GM23338 (cell line): ENCODE data around the gene TUBB1. TPM values are rescaled to one million over a fixed set of nuclear protein-coding genes. Genes with fewer than 3 reads are reported as not detected.
A peak's percentile ranks its signal among the peaks of the same experiment; 100 is the strongest.

ENCODE experiments used
- ATAC-seq: fragments of 200-7000 bp; cut with Tn5 transposase; 3 replicates; pipeline ENCODE4 v1.9.1; 2020
- DNase-seq: peaks from one replicate; pipeline ENCODE4 v3.0.0-alpha.2; 2015; ENCODE audit warnings: low spot score
- H2AFZ ChIP-seq: fragments of 200-600 bp; sonication (generic); 2 replicates; pipeline ENCODE4 v1.8.0; 2016; ENCODE audit warnings: antibody characterized with exemption, mild to moderate bottlenecking, moderate library complexity
- H3F3A ChIP-seq: fragments of 200-600 bp; sonication (generic); replicated peaks from 2 replicates; pipeline ENCODE4 v1.8.0; 2017; ENCODE audit warnings: antibody characterized with exemption, mixed run types, low read depth
- H3K27ac ChIP-seq: fragments of 200-600 bp; sonication (generic); 2 replicates; pipeline ENCODE4 v1.6.1; 2016; ENCODE audit warnings: low read depth
- H3K27me3 ChIP-seq: fragments of 200-600 bp; sonication (generic); 2 replicates; pipeline ENCODE4 v1.8.0; 2016; ENCODE audit warnings: mild to moderate bottlenecking, mixed run types, moderate library complexity; ENCODE audit not compliant: insufficient read depth
- H3K36me3 ChIP-seq: fragments of 200-600 bp; sonication (generic); 2 replicates; pipeline ENCODE4 v1.8.0; 2016; ENCODE audit warnings: mild to moderate bottlenecking; ENCODE audit not compliant: insufficient read depth
- H3K4me1 ChIP-seq: fragments of 200-600 bp; sonication (generic); 2 replicates; pipeline ENCODE4 v1.8.0; 2016; ENCODE audit warnings: mild to moderate bottlenecking, moderate library complexity; ENCODE audit not compliant: insufficient read depth
- H3K4me2 ChIP-seq: fragments of 200-600 bp; sonication (generic); 2 replicates; pipeline ENCODE4 v1.7.1; 2017; ENCODE audit warnings: mixed run types
- H3K4me3 ChIP-seq: fragments of 200-600 bp; sonication (generic); 2 replicates; pipeline ENCODE4 v1.6.1; 2016; ENCODE audit warnings: mixed run types
- H3K79me2 ChIP-seq: fragments of 200-600 bp; sonication (generic); replicated peaks from 2 replicates; pipeline ENCODE4 v1.8.0; 2017; ENCODE audit warnings: mild to moderate bottlenecking; ENCODE audit not compliant: insufficient read depth
- H3K9me2 ChIP-seq: fragments of 200-600 bp; sonication (generic); 2 replicates; pipeline ENCODE4 v1.8.0; 2017; ENCODE audit not compliant: insufficient read depth
- H4K20me1 ChIP-seq: fragments of 200-600 bp; sonication (generic); replicated peaks from 2 replicates; pipeline ENCODE4 v1.8.0; 2017; ENCODE audit warnings: mild to moderate bottlenecking; ENCODE audit not compliant: insufficient read depth
- H3K27ac Mint-ChIP-seq: 2 replicates; pipeline ENCODE4 v1.8.0; 2020; ENCODE audit warnings: inconsistent platforms, mild to moderate bottlenecking, moderate library complexity, mixed read lengths
- H3K27me3 Mint-ChIP-seq: 3 replicates; pipeline ENCODE4 v1.8.0; 2022; ENCODE audit warnings: low read depth, mild to moderate bottlenecking, moderate library complexity, mixed read lengths, inconsistent platforms; ENCODE audit not compliant: insufficient read depth, poor library complexity
- H3K36me3 Mint-ChIP-seq: 3 replicates; pipeline ENCODE4 v1.8.0; 2021; ENCODE audit warnings: low read depth, mild to moderate bottlenecking, inconsistent platforms, moderate library complexity, mixed read lengths
- H3K4me1 Mint-ChIP-seq: 3 replicates; pipeline ENCODE4 v1.8.0; 2020; ENCODE audit warnings: mild to moderate bottlenecking, inconsistent platforms, mixed read lengths
- H3K4me3 Mint-ChIP-seq: 3 replicates; pipeline ENCODE4 v1.8.0; 2021; ENCODE audit warnings: moderate library complexity, mild to moderate bottlenecking, inconsistent platforms, mixed read lengths
- H3K9me3 Mint-ChIP-seq: 3 replicates; pipeline ENCODE4 v1.8.0; 2020; ENCODE audit warnings: moderate library complexity, mild to moderate bottlenecking, inconsistent platforms, mixed read lengths
- CREB1 ChIP-seq: fragments of 250-450 bp; sonication (Bioruptor Pico); IDR thresholded peaks from 2 replicates; pipeline ENCODE4 v1.5.0; 2020; ENCODE audit warnings: low read depth, mild to moderate bottlenecking, moderate library complexity
- EZH2 ChIP-seq: fragments of 200-600 bp; sonication (generic); IDR thresholded peaks from one replicate; pipeline ENCODE4 v1.8.0; 2017; ENCODE audit warnings: antibody characterized with exemption, mild to moderate bottlenecking, low read depth; ENCODE audit not compliant: unreplicated experiment
- EZH2phosphoT487 ChIP-seq: fragments of 200-600 bp; sonication (generic); IDR thresholded peaks from one replicate; pipeline ENCODE4 v1.8.1; 2018; ENCODE audit warnings: antibody characterized with exemption; ENCODE audit not compliant: unreplicated experiment
- JUNB ChIP-seq: IDR thresholded peaks from one replicate; pipeline ENCODE4 v1.6.1; 2016; ENCODE audit warnings: antibody characterized with exemption; ENCODE audit not compliant: unreplicated experiment
- NANOG ChIP-seq: IDR thresholded peaks from 2 replicates; pipeline ENCODE4 v1.6.1; 2016; ENCODE audit warnings: antibody characterized with exemption, borderline replicate concordance
- POLR2AphosphoS5 ChIP-seq: IDR thresholded peaks from 2 replicates; pipeline ENCODE4 v1.6.1; 2016; ENCODE audit warnings: antibody characterized with exemption, low read depth
- STAT1 ChIP-seq: IDR thresholded peaks from one replicate; pipeline ENCODE4 v1.6.1; 2016; ENCODE audit warnings: antibody characterized with exemption; ENCODE audit not compliant: unreplicated experiment
- ZNF114 ChIP-seq: fragments of 250-450 bp; sonication (Bioruptor Pico); IDR thresholded peaks from 2 replicates; pipeline ENCODE4 v1.5.0; 2020; ENCODE audit warnings: mild to moderate bottlenecking, moderate library complexity
- ZNF331 ChIP-seq: fragments of 250-450 bp; sonication (Bioruptor Pico); IDR thresholded peaks from 2 replicates; pipeline ENCODE4 v1.5.0; 2020; ENCODE audit warnings: low read depth, mild to moderate bottlenecking, moderate library complexity
- polyA plus RNA-seq: library from polyadenylated mRNA; unstranded; fragments of >200 nt; fragmentation: Nextera tagmentation; extraction: Ambion mirVana; gene quantifications from 2 replicates; pipeline ENCODE4 v1.2.1, GENCODE V29; 2016
- total RNA-seq: library from RNA; depleted of rRNA; stranded (reverse); fragments of >200 nt; shearing (Covaris generic); gene quantifications from 2 replicates; pipeline ENCODE4 v1.2.3, GENCODE V29; 2014
- TF ChIP-seq, protein P1 (sequence below): IDR thresholded peaks from 2 replicates; pipeline ENCODE4 v1.6.1; 2016; ENCODE audit warnings: antibody characterized with exemption
- TF ChIP-seq, protein P2 (sequence below), 2 experiments: fragments of 200-600 bp in 1 of 2; sonication (generic) in 1 of 2; conservative IDR thresholded peaks; 2 replicates each; pipeline versions ENCODE4 v1.5.1 to v1.6.1; 2016 to 2017; ENCODE audit warnings: antibody characterized with exemption in 2 of 2, low read depth in 2 of 2, mild to moderate bottlenecking in 2 of 2, moderate library complexity in 1 of 2
- TF ChIP-seq, protein P3 (sequence below): IDR thresholded peaks from one replicate; pipeline ENCODE4 v1.6.1; 2018; ENCODE audit warnings: antibody characterized with exemption; ENCODE audit not compliant: unreplicated experiment
- TF ChIP-seq, protein P4 (sequence below): fragments of 250-450 bp; sonication (Bioruptor Pico); IDR thresholded peaks from 2 replicates; pipeline ENCODE4 v1.5.0; 2020; ENCODE audit warnings: mild to moderate bottlenecking, moderate library complexity

TUBB1 gene
- total and polyA plus RNA-seq, 2 experiments from 2014 or later = not detected

DNA sequence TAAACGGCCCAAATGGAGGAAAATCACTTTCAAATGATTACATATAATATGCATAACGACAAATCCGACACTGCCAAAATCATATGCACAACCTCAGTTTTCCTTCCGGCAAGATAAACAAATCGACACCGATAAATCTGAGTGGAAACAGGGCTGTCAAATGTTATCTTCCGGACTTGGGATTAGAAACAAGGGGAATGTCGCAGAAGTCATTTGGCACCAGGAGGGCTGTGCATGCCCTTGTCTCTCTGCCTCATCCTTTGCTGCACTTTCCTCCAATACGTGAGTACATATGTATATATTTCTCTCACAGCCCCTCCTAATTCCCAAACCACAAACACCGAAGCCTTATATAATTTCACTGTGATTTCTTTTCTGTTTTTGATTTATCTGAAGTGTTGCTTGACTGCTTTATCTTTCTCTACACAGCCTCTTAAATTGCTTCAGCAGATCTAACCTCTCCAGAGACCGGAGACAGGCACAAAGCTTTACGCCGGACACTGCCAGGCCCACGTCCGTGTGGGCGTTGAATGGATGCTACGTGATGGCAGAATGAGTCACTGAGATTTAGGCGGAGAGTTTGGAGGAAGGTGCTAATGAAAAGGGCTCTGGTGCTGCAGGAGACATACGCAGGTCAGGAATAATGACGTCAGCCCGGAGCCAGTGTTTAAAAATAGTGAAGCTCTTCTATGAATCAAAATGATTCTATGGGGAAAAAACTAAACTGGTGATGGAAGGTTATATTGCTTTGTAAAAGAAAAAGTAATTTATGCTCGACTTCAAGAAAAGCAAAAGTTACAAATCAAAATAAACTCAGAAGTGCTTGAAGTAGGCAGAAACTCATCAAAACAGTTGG lies 44.4 kb downstream of the TUBB1 start:
- Histone ChIP-seq H3K36me3 (no peaks in the 10 kb centered on the region), H3K79me2 (no peaks in the 10 kb centered on the region), H3K4me3 (no peak overlapping the region), H2AFZ (peak overlapping the region; percentile 93), H3K9me2 (no peaks in the 10 kb centered on the region), H4K20me1 (no peaks in the 10 kb centered on the region), H3K4me2 (no peak overlapping the region), H3K4me1 (no peaks in the 10 kb centered on the region), H3K27me3 (no peaks in the 10 kb centered on the region), H3F3A (no peaks in the 10 kb centered on the region), H3K27ac (no peak overlapping the region)
- Mint-ChIP-seq H3K36me3 (no peaks in the 10 kb centered on the region), H3K27me3 (peaks cover 4% of the 10 kb centered on the region), H3K27ac (no peak overlapping the region), H3K4me3 (no peak overlapping the region), H3K4me1 (peaks cover 4% of the 10 kb centered on the region; the same call in 1 of the 3 replicates), H3K9me3 (peaks cover 3% of the 10 kb centered on the region; the same call in 1 of the 3 replicates)
- ATAC-seq (no peak), DNase-seq (no peak)
- TF ChIP-seq JUNB (no peak), CREB1 (CRISPR knock-in tag) (no peak), EZH2phosphoT487 (no peak), POLR2AphosphoS5 (no peak), ZNF331 (CRISPR knock-in tag) (no peak), NANOG (no peak), STAT1 (no peak), ZNF114 (CRISPR knock-in tag) (no peak), EZH2 (no peak)
- TF ChIP-seq, protein P1, sequence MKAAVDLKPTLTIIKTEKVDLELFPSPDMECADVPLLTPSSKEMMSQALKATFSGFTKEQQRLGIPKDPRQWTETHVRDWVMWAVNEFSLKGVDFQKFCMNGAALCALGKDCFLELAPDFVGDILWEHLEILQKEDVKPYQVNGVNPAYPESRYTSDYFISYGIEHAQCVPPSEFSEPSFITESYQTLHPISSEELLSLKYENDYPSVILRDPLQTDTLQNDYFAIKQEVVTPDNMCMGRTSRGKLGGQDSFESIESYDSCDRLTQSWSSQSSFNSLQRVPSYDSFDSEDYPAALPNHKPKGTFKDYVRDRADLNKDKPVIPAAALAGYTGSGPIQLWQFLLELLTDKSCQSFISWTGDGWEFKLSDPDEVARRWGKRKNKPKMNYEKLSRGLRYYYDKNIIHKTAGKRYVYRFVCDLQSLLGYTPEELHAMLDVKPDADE = no peak
- TF ChIP-seq, protein P2, sequence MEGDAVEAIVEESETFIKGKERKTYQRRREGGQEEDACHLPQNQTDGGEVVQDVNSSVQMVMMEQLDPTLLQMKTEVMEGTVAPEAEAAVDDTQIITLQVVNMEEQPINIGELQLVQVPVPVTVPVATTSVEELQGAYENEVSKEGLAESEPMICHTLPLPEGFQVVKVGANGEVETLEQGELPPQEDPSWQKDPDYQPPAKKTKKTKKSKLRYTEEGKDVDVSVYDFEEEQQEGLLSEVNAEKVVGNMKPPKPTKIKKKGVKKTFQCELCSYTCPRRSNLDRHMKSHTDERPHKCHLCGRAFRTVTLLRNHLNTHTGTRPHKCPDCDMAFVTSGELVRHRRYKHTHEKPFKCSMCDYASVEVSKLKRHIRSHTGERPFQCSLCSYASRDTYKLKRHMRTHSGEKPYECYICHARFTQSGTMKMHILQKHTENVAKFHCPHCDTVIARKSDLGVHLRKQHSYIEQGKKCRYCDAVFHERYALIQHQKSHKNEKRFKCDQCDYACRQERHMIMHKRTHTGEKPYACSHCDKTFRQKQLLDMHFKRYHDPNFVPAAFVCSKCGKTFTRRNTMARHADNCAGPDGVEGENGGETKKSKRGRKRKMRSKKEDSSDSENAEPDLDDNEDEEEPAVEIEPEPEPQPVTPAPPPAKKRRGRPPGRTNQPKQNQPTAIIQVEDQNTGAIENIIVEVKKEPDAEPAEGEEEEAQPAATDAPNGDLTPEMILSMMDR (conservative IDR thresholded peaks at IDR 0.05; ENCODE audit: low read depth in 2 of 2) = no peak
- TF ChIP-seq, protein P3, sequence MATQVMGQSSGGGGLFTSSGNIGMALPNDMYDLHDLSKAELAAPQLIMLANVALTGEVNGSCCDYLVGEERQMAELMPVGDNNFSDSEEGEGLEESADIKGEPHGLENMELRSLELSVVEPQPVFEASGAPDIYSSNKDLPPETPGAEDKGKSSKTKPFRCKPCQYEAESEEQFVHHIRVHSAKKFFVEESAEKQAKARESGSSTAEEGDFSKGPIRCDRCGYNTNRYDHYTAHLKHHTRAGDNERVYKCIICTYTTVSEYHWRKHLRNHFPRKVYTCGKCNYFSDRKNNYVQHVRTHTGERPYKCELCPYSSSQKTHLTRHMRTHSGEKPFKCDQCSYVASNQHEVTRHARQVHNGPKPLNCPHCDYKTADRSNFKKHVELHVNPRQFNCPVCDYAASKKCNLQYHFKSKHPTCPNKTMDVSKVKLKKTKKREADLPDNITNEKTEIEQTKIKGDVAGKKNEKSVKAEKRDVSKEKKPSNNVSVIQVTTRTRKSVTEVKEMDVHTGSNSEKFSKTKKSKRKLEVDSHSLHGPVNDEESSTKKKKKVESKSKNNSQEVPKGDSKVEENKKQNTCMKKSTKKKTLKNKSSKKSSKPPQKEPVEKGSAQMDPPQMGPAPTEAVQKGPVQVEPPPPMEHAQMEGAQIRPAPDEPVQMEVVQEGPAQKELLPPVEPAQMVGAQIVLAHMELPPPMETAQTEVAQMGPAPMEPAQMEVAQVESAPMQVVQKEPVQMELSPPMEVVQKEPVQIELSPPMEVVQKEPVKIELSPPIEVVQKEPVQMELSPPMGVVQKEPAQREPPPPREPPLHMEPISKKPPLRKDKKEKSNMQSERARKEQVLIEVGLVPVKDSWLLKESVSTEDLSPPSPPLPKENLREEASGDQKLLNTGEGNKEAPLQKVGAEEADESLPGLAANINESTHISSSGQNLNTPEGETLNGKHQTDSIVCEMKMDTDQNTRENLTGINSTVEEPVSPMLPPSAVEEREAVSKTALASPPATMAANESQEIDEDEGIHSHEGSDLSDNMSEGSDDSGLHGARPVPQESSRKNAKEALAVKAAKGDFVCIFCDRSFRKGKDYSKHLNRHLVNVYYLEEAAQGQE = no peak
- TF ChIP-seq, protein P4, sequence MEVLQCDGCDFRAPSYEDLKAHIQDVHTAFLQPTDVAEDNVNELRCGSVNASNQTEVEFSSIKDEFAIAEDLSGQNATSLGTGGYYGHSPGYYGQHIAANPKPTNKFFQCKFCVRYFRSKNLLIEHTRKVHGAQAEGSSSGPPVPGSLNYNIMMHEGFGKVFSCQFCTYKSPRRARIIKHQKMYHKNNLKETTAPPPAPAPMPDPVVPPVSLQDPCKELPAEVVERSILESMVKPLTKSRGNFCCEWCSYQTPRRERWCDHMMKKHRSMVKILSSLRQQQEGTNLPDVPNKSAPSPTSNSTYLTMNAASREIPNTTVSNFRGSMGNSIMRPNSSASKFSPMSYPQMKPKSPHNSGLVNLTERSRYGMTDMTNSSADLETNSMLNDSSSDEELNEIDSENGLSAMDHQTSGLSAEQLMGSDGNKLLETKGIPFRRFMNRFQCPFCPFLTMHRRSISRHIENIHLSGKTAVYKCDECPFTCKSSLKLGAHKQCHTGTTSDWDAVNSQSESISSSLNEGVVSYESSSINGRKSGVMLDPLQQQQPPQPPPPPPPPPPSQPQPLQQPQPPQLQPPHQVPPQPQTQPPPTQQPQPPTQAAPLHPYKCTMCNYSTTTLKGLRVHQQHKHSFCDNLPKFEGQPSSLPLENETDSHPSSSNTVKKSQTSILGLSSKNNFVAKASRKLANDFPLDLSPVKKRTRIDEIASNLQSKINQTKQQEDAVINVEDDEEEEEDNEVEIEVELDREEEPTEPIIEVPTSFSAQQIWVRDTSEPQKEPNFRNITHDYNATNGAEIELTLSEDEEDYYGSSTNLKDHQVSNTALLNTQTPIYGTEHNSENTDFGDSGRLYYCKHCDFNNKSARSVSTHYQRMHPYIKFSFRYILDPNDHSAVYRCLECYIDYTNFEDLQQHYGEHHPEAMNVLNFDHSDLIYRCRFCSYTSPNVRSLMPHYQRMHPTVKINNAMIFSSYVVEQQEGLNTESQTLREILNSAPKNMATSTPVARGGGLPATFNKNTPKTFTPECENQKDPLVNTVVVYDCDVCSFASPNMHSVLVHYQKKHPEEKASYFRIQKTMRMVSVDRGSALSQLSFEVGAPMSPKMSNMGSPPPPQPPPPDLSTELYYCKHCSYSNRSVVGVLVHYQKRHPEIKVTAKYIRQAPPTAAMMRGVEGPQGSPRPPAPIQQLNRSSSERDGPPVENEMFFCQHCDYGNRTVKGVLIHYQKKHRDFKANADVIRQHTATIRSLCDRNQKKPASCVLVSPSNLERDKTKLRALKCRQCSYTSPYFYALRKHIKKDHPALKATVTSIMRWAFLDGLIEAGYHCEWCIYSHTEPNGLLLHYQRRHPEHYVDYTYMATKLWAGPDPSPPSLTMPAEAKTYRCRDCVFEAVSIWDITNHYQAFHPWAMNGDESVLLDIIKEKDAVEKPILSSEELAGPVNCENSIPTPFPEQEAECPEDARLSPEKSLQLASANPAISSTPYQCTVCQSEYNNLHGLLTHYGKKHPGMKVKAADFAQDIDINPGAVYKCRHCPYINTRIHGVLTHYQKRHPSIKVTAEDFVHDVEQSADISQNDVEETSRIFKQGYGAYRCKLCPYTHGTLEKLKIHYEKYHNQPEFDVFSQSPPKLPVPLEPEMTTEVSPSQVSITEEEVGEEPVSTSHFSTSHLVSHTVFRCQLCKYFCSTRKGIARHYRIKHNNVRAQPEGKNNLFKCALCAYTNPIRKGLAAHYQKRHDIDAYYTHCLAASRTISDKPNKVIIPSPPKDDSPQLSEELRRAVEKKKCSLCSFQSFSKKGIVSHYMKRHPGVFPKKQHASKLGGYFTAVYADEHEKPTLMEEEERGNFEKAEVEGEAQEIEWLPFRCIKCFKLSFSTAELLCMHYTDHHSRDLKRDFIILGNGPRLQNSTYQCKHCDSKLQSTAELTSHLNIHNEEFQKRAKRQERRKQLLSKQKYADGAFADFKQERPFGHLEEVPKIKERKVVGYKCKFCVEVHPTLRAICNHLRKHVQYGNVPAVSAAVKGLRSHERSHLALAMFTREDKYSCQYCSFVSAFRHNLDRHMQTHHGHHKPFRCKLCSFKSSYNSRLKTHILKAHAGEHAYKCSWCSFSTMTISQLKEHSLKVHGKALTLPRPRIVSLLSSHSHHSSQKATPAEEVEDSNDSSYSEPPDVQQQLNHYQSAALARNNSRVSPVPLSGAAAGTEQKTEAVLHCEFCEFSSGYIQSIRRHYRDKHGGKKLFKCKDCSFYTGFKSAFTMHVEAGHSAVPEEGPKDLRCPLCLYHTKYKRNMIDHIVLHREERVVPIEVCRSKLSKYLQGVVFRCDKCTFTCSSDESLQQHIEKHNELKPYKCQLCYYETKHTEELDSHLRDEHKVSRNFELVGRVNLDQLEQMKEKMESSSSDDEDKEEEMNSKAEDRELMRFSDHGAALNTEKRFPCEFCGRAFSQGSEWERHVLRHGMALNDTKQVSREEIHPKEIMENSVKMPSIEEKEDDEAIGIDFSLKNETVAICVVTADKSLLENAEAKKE (CRISPR knock-in tag) = no peak
